B cell (primary cell): ENCODE data around the gene EDARADD.
"Not testable (repeated sequence)": the region's sequence is repeated elsewhere in the genome, so short reads cannot be mapped to it uniquely, and the experiment has no call there.

ENCODE experiments used
- EZH2 ChIP-seq: IDR thresholded peaks from 2 replicates; pipeline ENCODE4 v1.6.1; 2012; ENCODE audit warnings: borderline replicate concordance, low read depth, mild to moderate bottlenecking, moderate library complexity, low read length; ENCODE audit not compliant: insufficient read depth, poor library complexity, severe bottlenecking
- TF ChIP-seq, protein P1 (sequence below): fragments of 200-600 bp; IDR thresholded peaks from one replicate; pipeline ENCODE4 v1.8.0; 2022; ENCODE audit warnings: antibody characterized with exemption, mild to moderate bottlenecking

DNA sequence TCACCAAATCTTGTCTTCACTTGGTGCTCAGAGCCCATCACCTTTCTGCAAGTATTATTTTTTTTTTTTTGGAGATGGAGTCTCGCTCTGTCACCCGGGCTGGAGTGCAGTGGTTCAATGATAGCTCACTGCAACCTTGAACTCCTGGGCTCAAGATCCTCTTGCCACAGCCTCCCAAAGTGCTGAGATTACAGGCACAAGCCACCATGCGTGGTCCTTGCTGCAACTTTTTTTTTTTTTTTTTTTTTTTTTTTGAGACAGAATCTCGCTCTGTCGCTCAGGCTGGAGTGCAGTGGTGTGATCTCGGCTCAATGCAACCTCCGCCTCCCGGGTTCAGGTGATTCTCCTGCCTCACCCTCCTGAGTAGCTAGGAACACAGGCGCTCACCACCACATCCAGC, 70.1 kb downstream of the EDARADD start:
- TF ChIP-seq EZH2: not testable (repeated sequence)
- TF ChIP-seq, protein P1, sequence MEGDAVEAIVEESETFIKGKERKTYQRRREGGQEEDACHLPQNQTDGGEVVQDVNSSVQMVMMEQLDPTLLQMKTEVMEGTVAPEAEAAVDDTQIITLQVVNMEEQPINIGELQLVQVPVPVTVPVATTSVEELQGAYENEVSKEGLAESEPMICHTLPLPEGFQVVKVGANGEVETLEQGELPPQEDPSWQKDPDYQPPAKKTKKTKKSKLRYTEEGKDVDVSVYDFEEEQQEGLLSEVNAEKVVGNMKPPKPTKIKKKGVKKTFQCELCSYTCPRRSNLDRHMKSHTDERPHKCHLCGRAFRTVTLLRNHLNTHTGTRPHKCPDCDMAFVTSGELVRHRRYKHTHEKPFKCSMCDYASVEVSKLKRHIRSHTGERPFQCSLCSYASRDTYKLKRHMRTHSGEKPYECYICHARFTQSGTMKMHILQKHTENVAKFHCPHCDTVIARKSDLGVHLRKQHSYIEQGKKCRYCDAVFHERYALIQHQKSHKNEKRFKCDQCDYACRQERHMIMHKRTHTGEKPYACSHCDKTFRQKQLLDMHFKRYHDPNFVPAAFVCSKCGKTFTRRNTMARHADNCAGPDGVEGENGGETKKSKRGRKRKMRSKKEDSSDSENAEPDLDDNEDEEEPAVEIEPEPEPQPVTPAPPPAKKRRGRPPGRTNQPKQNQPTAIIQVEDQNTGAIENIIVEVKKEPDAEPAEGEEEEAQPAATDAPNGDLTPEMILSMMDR: not testable (repeated sequence)
